Measurements from ENCODE around the gene CDC6.

DNA sequence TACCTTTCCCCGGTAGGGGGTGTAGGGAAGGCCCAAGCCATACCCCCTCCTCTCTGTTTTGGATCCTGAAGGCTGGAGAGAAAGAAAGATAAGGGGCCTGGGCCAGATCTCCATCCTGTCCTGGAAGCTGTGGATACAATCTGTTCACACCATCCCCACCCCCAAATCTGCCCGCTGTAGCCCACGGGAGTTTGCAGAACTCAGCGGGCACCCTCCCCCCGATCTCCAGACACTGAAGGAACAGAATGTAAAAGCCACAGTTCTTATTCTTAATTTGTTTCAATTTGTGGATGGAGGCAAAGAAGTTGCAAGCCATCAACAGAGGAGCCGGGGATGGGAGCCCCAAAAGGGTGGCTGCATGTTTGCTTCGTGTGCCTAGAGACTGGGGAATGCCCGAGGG is 49.7 kb downstream of the CDC6 start:
- TF ChIP-seq, protein P1, sequence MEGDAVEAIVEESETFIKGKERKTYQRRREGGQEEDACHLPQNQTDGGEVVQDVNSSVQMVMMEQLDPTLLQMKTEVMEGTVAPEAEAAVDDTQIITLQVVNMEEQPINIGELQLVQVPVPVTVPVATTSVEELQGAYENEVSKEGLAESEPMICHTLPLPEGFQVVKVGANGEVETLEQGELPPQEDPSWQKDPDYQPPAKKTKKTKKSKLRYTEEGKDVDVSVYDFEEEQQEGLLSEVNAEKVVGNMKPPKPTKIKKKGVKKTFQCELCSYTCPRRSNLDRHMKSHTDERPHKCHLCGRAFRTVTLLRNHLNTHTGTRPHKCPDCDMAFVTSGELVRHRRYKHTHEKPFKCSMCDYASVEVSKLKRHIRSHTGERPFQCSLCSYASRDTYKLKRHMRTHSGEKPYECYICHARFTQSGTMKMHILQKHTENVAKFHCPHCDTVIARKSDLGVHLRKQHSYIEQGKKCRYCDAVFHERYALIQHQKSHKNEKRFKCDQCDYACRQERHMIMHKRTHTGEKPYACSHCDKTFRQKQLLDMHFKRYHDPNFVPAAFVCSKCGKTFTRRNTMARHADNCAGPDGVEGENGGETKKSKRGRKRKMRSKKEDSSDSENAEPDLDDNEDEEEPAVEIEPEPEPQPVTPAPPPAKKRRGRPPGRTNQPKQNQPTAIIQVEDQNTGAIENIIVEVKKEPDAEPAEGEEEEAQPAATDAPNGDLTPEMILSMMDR (IDR thresholded peaks at IDR 0.05), result no peak
- no peak for TF ChIP-seq EZH2phosphoT487 (IDR thresholded peaks at IDR 0.05)
